Loucy (cell line): ENCODE results near the gene DRD3.

Experiments
- H2AFZ ChIP-seq: fragments of 200-600 bp; sonication (generic); 2 replicates; pipeline ENCODE4 v1.6.0; 2016; ENCODE audit warnings: antibody characterized with exemption, mild to moderate bottlenecking, low read length, moderate library complexity
- H3F3A ChIP-seq: fragments of 200-600 bp; 2 replicates; pipeline ENCODE4 v1.6.0; 2016; ENCODE audit warnings: antibody characterized with exemption, low read depth, mild to moderate bottlenecking
- H3K27me3 ChIP-seq: fragments of 200-600 bp; sonication (generic); 2 replicates; pipeline ENCODE4 v1.6.1; 2014; ENCODE audit warnings: low read length, mild to moderate bottlenecking; ENCODE audit not compliant: insufficient read depth, poor library complexity, severe bottlenecking
- H3K36me3 ChIP-seq: fragments of 200-600 bp; sonication (generic); 2 replicates; pipeline ENCODE4 v1.6.1; 2016; ENCODE audit warnings: low read length; ENCODE audit not compliant: insufficient read depth
- H3K4me1 ChIP-seq: fragments of 200-600 bp; sonication (generic); 2 replicates; pipeline ENCODE4 v1.5.1; 2014; ENCODE audit warnings: low read length, mild to moderate bottlenecking; ENCODE audit not compliant: insufficient read depth, poor library complexity, severe bottlenecking
- H3K4me2 ChIP-seq: fragments of 200-600 bp; sonication (generic); 2 replicates; pipeline ENCODE4 v1.6.0; 2014; ENCODE audit warnings: antibody characterized with exemption, low read length, low read depth, mild to moderate bottlenecking; ENCODE audit not compliant: poor library complexity, severe bottlenecking
- H3K4me3 ChIP-seq: fragments of 200-600 bp; sonication (generic); 2 replicates; pipeline ENCODE4 v1.5.1; 2014; ENCODE audit warnings: low read length, mild to moderate bottlenecking, mixed read lengths; ENCODE audit not compliant: poor library complexity, severe bottlenecking
- H3K79me2 ChIP-seq: fragments of 200-600 bp; sonication (generic); 2 replicates; pipeline ENCODE4 v1.6.1; 2014; ENCODE audit warnings: low read length; ENCODE audit not compliant: insufficient read depth
- H3K9ac ChIP-seq: fragments of 200-600 bp; sonication (generic); 2 replicates; pipeline ENCODE4 v1.6.0; 2014; ENCODE audit warnings: mild to moderate bottlenecking, low read depth, low read length, moderate library complexity; ENCODE audit not compliant: poor library complexity, severe bottlenecking
- H3K9me2 ChIP-seq: fragments of 200-600 bp; sonication (generic); replicated peaks from 2 replicates; pipeline ENCODE4 v1.6.1; 2016; ENCODE audit warnings: low read depth, low read length, mixed read lengths
- H3K9me3 ChIP-seq: fragments of 200-600 bp; sonication (generic); 2 replicates; pipeline ENCODE4 v1.6.1; 2014; ENCODE audit warnings: mild to moderate bottlenecking, antibody characterized with exemption, low read length, low read depth; ENCODE audit not compliant: insufficient read depth
- H4K20me1 ChIP-seq: fragments of 200-600 bp; sonication (generic); 2 replicates; pipeline ENCODE4 v1.6.0; 2014; ENCODE audit warnings: antibody characterized with exemption, low read length, mild to moderate bottlenecking; ENCODE audit not compliant: insufficient read depth, poor library complexity, severe bottlenecking
- CTCF ChIP-seq: fragments of 200-600 bp; sonication (generic); conservative IDR thresholded peaks from 2 replicates; pipeline ENCODE4 v1.5.1; 2014; ENCODE audit warnings: mild to moderate bottlenecking, antibody characterized with exemption, low read length
- EZH2phosphoT487 ChIP-seq: fragments of 200-600 bp; IDR thresholded peaks from 2 replicates; pipeline ENCODE4 v1.6.1; 2018; ENCODE audit warnings: antibody characterized with exemption, mild to moderate bottlenecking, moderate library complexity, borderline replicate concordance

DRD3 gene

GRCh38 chr3:114171677-114172076 is 7.2 kb downstream of the DRD3 start:
- Histone ChIP-seq H3K9me3 (no peaks in the 10 kb centered on the region), H3K9ac (no peak overlapping the region), H3K27me3 (peaks cover 4% of the 10 kb centered on the region), H4K20me1 (no peaks in the 10 kb centered on the region), H3K4me1 (no peaks in the 10 kb centered on the region), H3K4me2 (no peak overlapping the region), H3K36me3 (no peaks in the 10 kb centered on the region), H2AFZ (no peak overlapping the region), H3K9me2 (no peaks in the 10 kb centered on the region), H3F3A (no peaks in the 10 kb centered on the region), H3K79me2 (no peaks in the 10 kb centered on the region), H3K4me3 (no peak overlapping the region)
- TF ChIP-seq CTCF (no peak), EZH2phosphoT487 (no peak)

GRCh38 chr3:114168150-114168549 is 10.7 kb downstream of the DRD3 start:
- no peak overlapping the region for H3K4me3 ChIP-seq
- H3K79me2 ChIP-seq: no peaks in the 10 kb centered on the region
- H3K36me3 ChIP-seq: no peaks in the 10 kb centered on the region
- no peaks in the 10 kb centered on the region for H3F3A ChIP-seq
- TF ChIP-seq EZH2phosphoT487 (no peak), CTCF (no peak)
- no peaks in the 10 kb centered on the region for H4K20me1 ChIP-seq
- no peak overlapping the region for H3K4me2 ChIP-seq
- H3K27me3 ChIP-seq: peaks cover 7% of the 10 kb centered on the region
- no peaks in the 10 kb centered on the region for H3K9me3 ChIP-seq
- H3K4me1 ChIP-seq: no peaks in the 10 kb centered on the region
- no peaks in the 10 kb centered on the region for H3K9me2 ChIP-seq
- H3K9ac ChIP-seq: no peak overlapping the region
- no peak overlapping the region for H2AFZ ChIP-seq

GRCh38 chr3:114157321-114157720 is 21.5 kb downstream of the DRD3 start:
- Histone ChIP-seq H3K9ac (no peak overlapping the region), H3K4me2 (no peak overlapping the region), H3K9me2 (no peaks in the 10 kb centered on the region), H3K4me3 (no peak overlapping the region), H3K36me3 (no peaks in the 10 kb centered on the region), H3K79me2 (no peaks in the 10 kb centered on the region), H3K9me3 (no peaks in the 10 kb centered on the region), H3K4me1 (no peaks in the 10 kb centered on the region), H3K27me3 (no peaks in the 10 kb centered on the region), H3F3A (no peaks in the 10 kb centered on the region), H4K20me1 (no peaks in the 10 kb centered on the region), H2AFZ (no peak overlapping the region)
- TF ChIP-seq EZH2phosphoT487: no peak
- TF ChIP-seq CTCF: no peak
